ENCODE measurements around the gene LRRC30. TPM values are rescaled to one million over a fixed set of nuclear protein-coding genes. Genes with fewer than 3 reads are reported as not detected.

The LRRC30 gene
- polyA plus RNA-seq, 1 donor: not detected

DNA sequence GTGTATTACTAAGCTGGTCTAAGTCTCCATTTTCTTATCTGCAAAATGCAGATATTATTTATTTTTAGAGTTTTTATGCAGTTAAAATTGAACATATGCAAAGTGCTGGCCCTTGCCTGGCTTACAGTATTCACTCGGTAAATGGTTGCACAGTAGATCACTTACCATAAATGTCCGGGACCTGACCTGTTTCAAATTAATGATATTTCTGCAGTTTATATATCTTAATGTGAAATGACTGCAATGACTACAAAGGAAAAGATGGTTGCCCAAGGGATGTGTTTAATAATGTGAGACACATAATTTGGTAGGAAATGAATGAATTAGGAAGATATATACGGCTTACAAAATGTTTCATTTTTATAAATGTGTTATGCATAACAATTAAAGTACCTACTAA is 37.1 kb downstream of the LRRC30 start:
- WGBS (ENCODE audit: insufficient coverage, low lambda C conversion rate): 80% methylated on average over 1 of the region's 3 CpGs
- no peaks in the 10 kb centered on the region for H3K36me3 ChIP-seq (ENCODE audit: control insufficient read depth, insufficient read depth, low read length)
- no peaks in the 10 kb centered on the region for H3K9me3 ChIP-seq (ENCODE audit: control insufficient read depth, low read depth, low read length)
- peaks cover 4% of the 10 kb centered on the region for H3K4me1 ChIP-seq (ENCODE audit: control insufficient read depth, insufficient read depth, low read length)
- peaks cover 4% of the 10 kb centered on the region for H3K27me3 ChIP-seq (ENCODE audit: control insufficient read depth, insufficient read depth, low read length)
- no peak for DNase-seq
- no peak overlapping the region for H3K27ac ChIP-seq (ENCODE audit: low read length)
- H3K4me3 ChIP-seq (ENCODE audit: low read length): no peak overlapping the region

DNA sequence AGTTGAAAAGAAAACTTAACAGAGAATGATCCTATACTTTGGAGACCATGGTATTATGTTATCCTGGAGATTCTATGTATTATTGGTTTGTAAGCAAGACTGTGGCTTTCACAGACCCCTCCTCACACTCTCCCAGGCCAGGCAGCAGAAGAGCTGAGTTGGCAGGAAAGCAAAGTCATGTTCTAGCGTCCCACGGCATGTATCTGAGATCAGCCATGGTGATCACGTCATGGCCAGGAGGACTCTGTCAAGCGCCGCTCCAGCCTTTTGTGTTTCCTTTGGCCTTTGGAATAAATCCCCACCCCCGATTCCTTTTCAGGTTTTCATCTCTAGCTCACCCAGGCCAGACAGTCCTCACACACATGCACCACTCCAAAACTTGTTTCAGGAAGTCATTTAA is 39.1 kb downstream of the LRRC30 start:
- 80% methylated on average over 3 of the region's 6 CpGs for WGBS (ENCODE audit: insufficient coverage, low lambda C conversion rate)
- Histone ChIP-seq H3K9me3 (ENCODE audit: control insufficient read depth, low read depth, low read length) (no peaks in the 10 kb centered on the region), H3K4me1 (ENCODE audit: control insufficient read depth, insufficient read depth, low read length) (peaks cover 4% of the 10 kb centered on the region), H3K36me3 (ENCODE audit: control insufficient read depth, insufficient read depth, low read length) (no peaks in the 10 kb centered on the region), H3K27me3 (ENCODE audit: control insufficient read depth, insufficient read depth, low read length) (peaks cover 4% of the 10 kb centered on the region), H3K4me3 (ENCODE audit: low read length) (no peak overlapping the region), H3K27ac (ENCODE audit: low read length) (no peak overlapping the region)
- no peak for DNase-seq

DNA sequence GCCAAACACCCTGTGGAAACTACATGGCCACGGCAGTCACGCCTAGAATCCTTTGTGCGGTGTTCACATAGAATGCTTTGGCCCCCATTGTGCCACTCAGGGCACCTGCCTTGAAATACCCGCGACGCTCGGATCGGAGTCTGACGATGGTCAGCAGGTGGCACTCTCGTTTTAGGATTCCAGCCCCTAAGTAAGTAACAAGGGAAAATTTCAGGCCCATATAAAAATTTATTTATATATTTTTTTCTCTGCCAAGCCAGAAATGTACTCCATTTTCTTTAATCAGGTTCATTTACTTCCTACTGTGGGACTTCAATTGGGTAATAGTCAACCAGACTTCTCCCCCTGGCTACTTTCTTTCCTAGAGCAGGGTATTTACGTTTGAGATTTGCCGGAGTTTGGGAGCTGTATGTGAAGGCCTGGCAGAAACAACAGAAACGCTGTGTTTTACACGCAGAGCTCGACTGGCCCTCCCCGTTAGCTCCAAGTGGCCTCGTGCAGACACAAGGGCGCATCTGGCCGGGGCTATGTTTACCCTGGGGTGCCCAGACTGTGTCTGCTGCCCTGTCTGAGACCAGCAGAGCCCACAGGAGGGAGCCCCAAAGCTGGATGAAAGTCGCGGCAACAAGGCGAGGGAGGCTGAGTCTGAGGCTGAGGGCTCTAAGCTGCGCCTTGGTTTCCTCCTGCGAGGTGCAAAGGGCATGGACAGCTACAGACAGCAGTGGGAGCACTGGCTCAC is 41.6 kb downstream of the LRRC30 start:
- no peak overlapping the region for H3K27ac ChIP-seq (ENCODE audit: low read length)

DNA sequence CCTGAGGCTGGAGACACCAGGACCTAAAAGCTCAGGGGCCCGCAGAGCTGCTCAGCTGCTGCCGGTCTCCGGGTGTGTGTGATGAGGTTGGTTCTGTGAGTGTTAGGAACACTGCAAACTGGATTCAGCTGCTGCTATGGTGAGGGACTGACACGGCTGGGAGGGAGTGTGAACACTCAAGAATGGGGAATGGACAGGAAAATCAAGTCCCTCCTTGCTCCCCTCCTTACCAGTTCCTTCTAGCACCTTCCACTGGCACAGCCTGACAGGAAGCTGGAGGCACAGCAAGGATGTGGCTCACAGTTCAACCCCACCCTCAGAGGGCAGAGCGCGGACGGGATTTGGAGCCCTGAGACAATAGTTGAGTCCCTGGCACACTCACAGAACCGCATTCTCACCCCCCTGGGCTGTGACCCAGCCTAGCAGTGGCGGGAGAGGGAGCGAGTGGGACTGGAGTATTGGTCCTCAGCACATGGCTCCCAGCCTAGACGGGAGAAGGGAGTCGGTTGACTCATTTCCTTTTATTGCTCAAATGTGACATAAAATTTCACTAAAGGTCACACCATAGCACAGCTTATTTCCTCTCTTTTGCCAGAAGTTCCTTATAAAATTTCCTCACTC is 42.5 kb downstream of the LRRC30 start:
- Histone ChIP-seq H3K27me3 (ENCODE audit: control insufficient read depth, insufficient read depth, low read length) (peaks cover 10% of the 10 kb centered on the region), H3K36me3 (ENCODE audit: control insufficient read depth, insufficient read depth, low read length) (no peaks in the 10 kb centered on the region), H3K4me3 (ENCODE audit: low read length) (no peak overlapping the region), H3K9me3 (ENCODE audit: control insufficient read depth, low read depth, low read length) (no peaks in the 10 kb centered on the region), H3K4me1 (ENCODE audit: control insufficient read depth, insufficient read depth, low read length) (peaks cover 4% of the 10 kb centered on the region), H3K27ac (ENCODE audit: low read length) (no peak overlapping the region)
- WGBS (ENCODE audit: insufficient coverage, low lambda C conversion rate): no CpG with 5 or more reads among the region's 12 CpGs
- peak in 1 of 2 donors; percentile 4 for DNase-seq

More for the DNA sequence above, 41.6 kb downstream of the LRRC30 start:
- Histone ChIP-seq H3K9me3 (ENCODE audit: control insufficient read depth, low read depth, low read length) (no peaks in the 10 kb centered on the region), H3K36me3 (ENCODE audit: control insufficient read depth, insufficient read depth, low read length) (no peaks in the 10 kb centered on the region), H3K4me1 (ENCODE audit: control insufficient read depth, insufficient read depth, low read length) (peaks cover 4% of the 10 kb centered on the region), H3K27me3 (ENCODE audit: control insufficient read depth, insufficient read depth, low read length) (peaks cover 4% of the 10 kb centered on the region), H3K4me3 (ENCODE audit: low read length) (no peak overlapping the region)
- no CpG with 5 or more reads among the region's 24 CpGs for WGBS (ENCODE audit: insufficient coverage, low lambda C conversion rate)
- DNase-seq: peak; percentile 43 to 48

DNA sequence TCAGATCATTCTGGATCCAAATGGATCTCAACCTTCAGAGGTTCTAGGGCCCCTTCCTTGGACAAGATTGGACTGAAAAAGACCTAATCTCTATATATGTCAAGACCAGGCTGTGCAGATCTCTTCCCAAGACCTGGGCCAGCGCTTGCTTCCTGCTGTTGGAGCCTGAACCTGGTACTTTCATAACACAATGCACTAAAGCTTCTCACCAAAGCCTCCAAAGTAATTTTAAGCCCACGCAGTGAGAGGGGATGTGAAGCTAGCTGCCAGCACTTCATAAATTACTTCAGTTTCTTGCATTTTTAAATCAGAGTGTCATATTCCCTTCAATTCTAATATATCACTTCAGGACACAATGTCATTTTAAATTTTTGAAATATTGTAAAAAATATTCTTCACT is 50.7 kb downstream of the LRRC30 start:
- H3K4me1 ChIP-seq (ENCODE audit: control insufficient read depth, insufficient read depth, low read length): no peaks in the 10 kb centered on the region
- no peaks in the 10 kb centered on the region for H3K36me3 ChIP-seq (ENCODE audit: control insufficient read depth, insufficient read depth, low read length)
- peaks cover 6% of the 10 kb centered on the region for H3K27me3 ChIP-seq (ENCODE audit: control insufficient read depth, insufficient read depth, low read length)
- no peak overlapping the region for H3K4me3 ChIP-seq (ENCODE audit: low read length)
- no CpG with 5 or more reads among the region's 2 CpGs for WGBS (ENCODE audit: insufficient coverage, low lambda C conversion rate)
- H3K9me3 ChIP-seq (ENCODE audit: control insufficient read depth, low read depth, low read length): no peaks in the 10 kb centered on the region
- no peak overlapping the region for H3K27ac ChIP-seq (ENCODE audit: low read length)
- no peak for DNase-seq

Other genes starting within 250 kb of the LRRC30 start
- gene LAMA1, start 113.3 kb upstream of the LRRC30 start, polyA plus RNA-seq: 2.3 TPM